LNCAP (cell line): ENCODE data around the gene STPG2.

Experiments
- TF ChIP-seq, protein P1 (sequence below): fragments of 450-650 bp; IDR thresholded peaks from 2 replicates; pipeline ENCODE4 v1.5.1; 2017; ENCODE audit warnings: mild to moderate bottlenecking

The STPG2 gene

GRCh38 chr4:97942951-97943350 lies 200.3 kb downstream of the STPG2 start:
- TF ChIP-seq, protein P1, sequence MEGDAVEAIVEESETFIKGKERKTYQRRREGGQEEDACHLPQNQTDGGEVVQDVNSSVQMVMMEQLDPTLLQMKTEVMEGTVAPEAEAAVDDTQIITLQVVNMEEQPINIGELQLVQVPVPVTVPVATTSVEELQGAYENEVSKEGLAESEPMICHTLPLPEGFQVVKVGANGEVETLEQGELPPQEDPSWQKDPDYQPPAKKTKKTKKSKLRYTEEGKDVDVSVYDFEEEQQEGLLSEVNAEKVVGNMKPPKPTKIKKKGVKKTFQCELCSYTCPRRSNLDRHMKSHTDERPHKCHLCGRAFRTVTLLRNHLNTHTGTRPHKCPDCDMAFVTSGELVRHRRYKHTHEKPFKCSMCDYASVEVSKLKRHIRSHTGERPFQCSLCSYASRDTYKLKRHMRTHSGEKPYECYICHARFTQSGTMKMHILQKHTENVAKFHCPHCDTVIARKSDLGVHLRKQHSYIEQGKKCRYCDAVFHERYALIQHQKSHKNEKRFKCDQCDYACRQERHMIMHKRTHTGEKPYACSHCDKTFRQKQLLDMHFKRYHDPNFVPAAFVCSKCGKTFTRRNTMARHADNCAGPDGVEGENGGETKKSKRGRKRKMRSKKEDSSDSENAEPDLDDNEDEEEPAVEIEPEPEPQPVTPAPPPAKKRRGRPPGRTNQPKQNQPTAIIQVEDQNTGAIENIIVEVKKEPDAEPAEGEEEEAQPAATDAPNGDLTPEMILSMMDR: no peak

- TF ChIP-seq, protein P1: no peak
Observed at GRCh38 chr4:97942137-97942536, 201.1 kb downstream of the STPG2 start.

- TF ChIP-seq, protein P1: no peak
Observed at GRCh38 chr4:97938141-97938540, 205.1 kb downstream of the STPG2 start.

DNA sequence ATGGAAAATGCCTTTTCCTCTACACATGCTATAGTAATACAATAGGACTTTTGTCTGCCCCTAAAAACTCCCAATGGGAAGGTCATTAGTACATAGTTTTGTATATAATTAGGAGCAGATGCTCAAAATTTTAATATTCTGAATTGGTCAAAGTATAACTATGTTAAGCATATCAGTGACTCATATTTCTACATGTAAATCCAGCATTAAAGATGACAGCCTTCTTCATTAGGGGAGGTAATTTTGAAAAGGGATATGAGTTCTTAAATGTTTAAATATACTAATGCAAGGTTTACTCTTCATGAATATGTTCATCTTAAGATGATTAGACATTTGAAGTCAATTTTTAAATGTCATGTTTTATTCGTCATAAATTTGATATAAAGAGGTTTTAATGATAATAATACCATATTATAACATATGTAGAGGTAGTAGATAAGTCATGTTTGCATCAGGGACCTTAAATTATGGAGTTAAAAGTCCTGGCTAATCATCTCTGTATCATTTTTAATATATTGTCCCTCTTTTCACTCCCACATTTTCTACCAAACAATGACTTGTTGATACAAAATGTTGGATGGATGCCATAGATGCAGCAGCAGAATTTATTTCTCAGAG lies 218.8 kb downstream of the STPG2 start:
- TF ChIP-seq, protein P1: no peak

DNA sequence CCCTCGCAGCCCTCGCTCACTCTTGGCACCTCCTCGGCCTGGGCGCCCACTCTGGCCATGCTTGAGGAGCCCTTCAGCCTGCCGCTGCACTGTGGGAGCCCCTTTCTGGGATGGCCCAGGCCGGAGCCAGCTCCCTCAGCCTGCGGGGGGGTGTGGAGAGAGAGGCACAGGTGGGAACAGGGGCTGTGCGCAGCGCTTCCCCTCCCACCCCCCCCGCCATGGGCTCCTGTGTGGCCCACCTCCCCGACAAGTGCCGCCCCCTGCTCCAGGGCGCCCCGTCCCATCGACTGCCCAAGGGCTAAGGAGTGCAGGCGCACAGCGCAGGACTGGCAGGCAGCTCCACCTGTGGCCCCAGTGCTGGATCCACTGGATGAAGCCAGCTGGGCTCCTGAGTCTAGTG lies 220.2 kb downstream of the STPG2 start:
- TF ChIP-seq, protein P1: no peak

DNA sequence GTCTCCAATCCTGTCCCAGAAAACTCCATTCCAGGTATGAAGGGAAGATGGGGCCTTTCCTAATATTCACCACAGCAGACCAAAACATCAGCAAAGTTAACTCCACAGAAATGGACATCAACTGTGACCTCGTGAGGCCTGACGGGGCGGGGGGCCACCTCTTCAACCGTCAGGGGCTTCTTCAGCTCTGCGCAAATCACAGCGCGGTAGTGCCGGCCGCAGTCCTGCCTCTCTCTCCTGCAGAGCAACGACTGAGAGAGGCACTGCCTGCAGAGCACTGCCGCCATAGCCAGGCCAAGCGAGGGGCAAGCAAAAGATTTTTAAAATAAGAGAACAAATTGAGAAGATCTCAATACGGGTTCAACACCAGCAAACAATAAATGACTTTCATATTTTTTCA lies 226.2 kb downstream of the STPG2 start:
- TF ChIP-seq, protein P1: no peak

DNA sequence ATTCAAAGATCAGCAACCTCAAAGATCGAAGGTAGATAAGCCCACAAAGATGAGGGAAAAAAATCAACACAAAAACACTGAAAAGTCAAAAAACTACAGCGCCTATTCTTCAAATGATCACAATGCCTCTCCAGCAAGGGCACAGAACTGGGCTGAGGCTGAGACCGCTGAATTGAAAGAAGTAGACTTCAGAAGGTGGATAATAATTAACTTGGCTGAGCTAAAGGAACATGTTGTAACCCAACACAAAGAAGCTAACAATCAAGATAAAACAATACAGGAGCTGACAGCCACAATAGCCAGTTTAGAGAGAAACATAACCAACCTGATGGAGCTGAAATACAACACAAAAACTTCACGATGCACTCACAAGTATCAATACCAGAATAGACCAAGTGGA lies 231.1 kb downstream of the STPG2 start:
- TF ChIP-seq, protein P1: no peak
